HG02885 (cell line): ENCODE data around the gene PRDM11.
"Not testable (repeated sequence)": the region's sequence is repeated elsewhere in the genome, so short reads cannot be mapped to it uniquely, and the experiment has no call there.

Source experiments
- ATAC-seq: cut with Tn5 transposase; IDR thresholded peaks from one replicate; pipeline ENCODE4 v1.9.1; 2021; ENCODE audit warnings: mild to moderate bottlenecking; ENCODE audit not compliant: unreplicated experiment, poor library complexity

PRDM11 gene

GRCh38 chr11:45146072-45147016, at the start of gene PRDM11:
Gene PRDM11 (plus strand): TSS chr11:45146639. CDS start chr11:45181767, 35,128 bp downstream.
- ATAC-seq: peak; percentile 37

- no peak for ATAC-seq
These were observed 48.5 kb upstream of the PRDM11 start for GRCh38 chr11:45097721-45098493.

GRCh38 chr11:45098929-45099328, 47.5 kb upstream of the PRDM11 start:
- no peak for ATAC-seq

GRCh38 chr11:45100339-45100738, 46.1 kb upstream of the PRDM11 start:
- no peak for ATAC-seq

- no peak for ATAC-seq
These were observed 44.1 kb upstream of the PRDM11 start for GRCh38 chr11:45102361-45102809.

- ATAC-seq: peak; percentile 90
These were observed 43.4 kb upstream of the PRDM11 start for GRCh38 chr11:45102810-45103621.

- no peak for ATAC-seq
These were observed 42.2 kb upstream of the PRDM11 start for GRCh38 chr11:45104006-45104789.

GRCh38 chr11:45104790-45105084, 41.7 kb upstream of the PRDM11 start:
- no peak for ATAC-seq

- ATAC-seq: peak; percentile 57
These were observed 41.0 kb upstream of the PRDM11 start for GRCh38 chr11:45105233-45105983.

- no peak for ATAC-seq
These were observed 40.5 kb upstream of the PRDM11 start for GRCh38 chr11:45105984-45106375.

- no peak for ATAC-seq
These were observed 40.0 kb upstream of the PRDM11 start for GRCh38 chr11:45106440-45106839.

GRCh38 chr11:45107029-45107428, 39.4 kb upstream of the PRDM11 start:
- no peak for ATAC-seq

- no peak for ATAC-seq
These were observed 38.1 kb upstream of the PRDM11 start for GRCh38 chr11:45108070-45109064.

GRCh38 chr11:45109400-45109799, 37.0 kb upstream of the PRDM11 start:
- no peak for ATAC-seq

GRCh38 chr11:45110562-45110961, 35.9 kb upstream of the PRDM11 start:
- ATAC-seq: no peak

GRCh38 chr11:45113807-45114206, 32.6 kb upstream of the PRDM11 start:
- no peak for ATAC-seq

GRCh38 chr11:45127836-45128235, 18.6 kb upstream of the PRDM11 start:
- not testable (repeated sequence) for ATAC-seq

- no peak for ATAC-seq
These were observed 12.6 kb upstream of the PRDM11 start for GRCh38 chr11:45133878-45134277.
